VCaP (cell line): ENCODE measurements around the gene KIF6.

Experiments
- H3K27ac ChIP-seq: fragments of 450-650 bp; 2 replicates; pipeline ENCODE4 v1.5.1; 2017
- CTCF ChIP-seq: fragments of 450-650 bp; conservative IDR thresholded peaks from 2 replicates; pipeline ENCODE4 v1.5.1; 2017; ENCODE audit warnings: mild to moderate bottlenecking, moderate library complexity

Gene KIF6

GRCh38 chr6:39365281-39366074 is 359.7 kb downstream of the KIF6 start:
- TF ChIP-seq CTCF = no peak
- no peak overlapping the region for H3K27ac ChIP-seq

DNA sequence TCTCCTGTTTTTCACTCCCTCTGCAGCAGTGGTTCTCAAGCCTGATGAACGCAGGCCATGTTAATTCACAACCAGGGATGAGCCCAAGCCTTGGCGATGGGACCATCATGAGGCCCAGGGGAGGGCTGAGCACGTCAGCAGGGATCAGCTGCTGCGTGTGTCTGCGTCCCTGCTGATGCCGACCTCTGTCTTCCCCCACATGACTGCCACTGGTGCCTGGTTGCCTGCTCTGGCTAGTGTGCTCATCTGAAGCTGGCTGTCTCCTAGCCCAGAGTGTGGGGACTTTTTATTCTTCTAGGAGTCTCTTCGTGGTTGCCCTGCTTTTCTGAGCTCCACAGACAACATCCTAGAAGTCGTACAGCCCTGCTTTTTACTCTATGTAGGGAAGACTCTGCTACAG is 361.9 kb downstream of the KIF6 start:
- no peak overlapping the region for H3K27ac ChIP-seq
- no peak for TF ChIP-seq CTCF

DNA sequence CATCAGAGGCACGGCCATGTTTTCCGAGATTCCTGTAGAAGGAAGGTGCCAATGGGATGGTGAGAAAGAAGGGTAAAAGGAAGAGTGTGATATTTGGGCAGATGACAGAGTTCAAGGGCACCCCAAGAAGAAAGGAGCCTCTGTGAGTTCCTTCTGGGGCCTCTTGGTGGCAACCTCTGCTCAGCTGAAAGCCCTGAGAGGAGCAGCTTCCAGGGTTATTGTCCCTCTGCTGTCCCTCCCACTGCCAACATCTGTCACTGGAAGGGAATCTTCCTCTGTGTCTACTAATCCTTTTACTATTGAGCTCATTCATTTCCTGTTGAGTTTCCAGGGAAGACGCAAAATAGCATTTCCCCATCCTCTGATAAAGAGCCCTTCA is 362.7 kb downstream of the KIF6 start:
- TF ChIP-seq CTCF = no peak
- H3K27ac ChIP-seq = no peak overlapping the region

DNA sequence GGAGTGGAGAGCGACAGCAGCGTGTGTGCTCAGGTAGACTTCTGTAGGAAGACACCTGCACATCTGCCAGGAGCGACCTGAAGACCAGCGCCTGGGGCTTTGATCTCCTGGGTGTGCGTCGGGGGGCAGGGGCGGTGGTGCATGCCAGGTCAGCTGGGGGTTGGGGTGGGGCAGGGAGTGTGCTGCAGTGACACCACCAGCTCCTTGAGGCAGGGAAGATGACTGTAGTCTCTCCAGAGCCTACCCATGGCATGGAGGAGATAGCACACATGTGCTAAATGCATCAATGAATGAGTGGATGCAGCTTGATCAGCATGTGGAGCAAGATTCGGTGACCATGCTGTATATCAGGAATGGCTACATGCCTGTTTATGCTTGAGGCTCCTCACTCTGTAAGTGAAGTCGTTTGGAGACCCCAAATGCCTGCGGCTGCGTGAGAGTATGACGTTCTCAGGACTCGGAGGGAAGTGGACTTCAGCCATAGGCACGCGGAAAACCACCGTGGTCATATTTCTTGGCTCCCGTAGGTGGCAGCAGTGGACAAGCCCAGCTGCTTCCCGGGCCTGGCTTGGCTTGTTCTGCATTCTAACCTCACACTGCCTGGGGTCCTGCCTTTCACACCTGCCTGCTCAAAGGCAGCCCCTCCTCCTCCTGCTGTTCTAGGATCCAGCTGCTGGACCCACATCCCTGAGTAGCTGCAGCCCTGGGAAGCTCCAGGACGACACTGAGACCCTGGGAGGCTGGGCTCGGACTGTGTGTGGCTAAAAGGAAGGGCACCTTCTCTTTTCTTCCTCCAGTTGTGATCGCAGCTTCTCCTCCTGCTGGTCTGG is 363.3 kb downstream of the KIF6 start:
- H3K27ac ChIP-seq = no peak overlapping the region
- TF ChIP-seq CTCF = peak; percentile 87

GRCh38 chr6:39360378-39360777 is 364.8 kb downstream of the KIF6 start:
- no peak for TF ChIP-seq CTCF
- no peak overlapping the region for H3K27ac ChIP-seq

GRCh38 chr6:39357998-39358686 is 367.1 kb downstream of the KIF6 start:
- H3K27ac ChIP-seq = no peak overlapping the region
- TF ChIP-seq CTCF = no peak

GRCh38 chr6:39353698-39354315 is 371.4 kb downstream of the KIF6 start:
- no peak overlapping the region for H3K27ac ChIP-seq

More at GRCh38 chr6:39353698-39354315, 371.4 kb downstream of the KIF6 start:
- no peak for TF ChIP-seq CTCF
